ENCODE measurements around the gene POLR2C.

DNA sequence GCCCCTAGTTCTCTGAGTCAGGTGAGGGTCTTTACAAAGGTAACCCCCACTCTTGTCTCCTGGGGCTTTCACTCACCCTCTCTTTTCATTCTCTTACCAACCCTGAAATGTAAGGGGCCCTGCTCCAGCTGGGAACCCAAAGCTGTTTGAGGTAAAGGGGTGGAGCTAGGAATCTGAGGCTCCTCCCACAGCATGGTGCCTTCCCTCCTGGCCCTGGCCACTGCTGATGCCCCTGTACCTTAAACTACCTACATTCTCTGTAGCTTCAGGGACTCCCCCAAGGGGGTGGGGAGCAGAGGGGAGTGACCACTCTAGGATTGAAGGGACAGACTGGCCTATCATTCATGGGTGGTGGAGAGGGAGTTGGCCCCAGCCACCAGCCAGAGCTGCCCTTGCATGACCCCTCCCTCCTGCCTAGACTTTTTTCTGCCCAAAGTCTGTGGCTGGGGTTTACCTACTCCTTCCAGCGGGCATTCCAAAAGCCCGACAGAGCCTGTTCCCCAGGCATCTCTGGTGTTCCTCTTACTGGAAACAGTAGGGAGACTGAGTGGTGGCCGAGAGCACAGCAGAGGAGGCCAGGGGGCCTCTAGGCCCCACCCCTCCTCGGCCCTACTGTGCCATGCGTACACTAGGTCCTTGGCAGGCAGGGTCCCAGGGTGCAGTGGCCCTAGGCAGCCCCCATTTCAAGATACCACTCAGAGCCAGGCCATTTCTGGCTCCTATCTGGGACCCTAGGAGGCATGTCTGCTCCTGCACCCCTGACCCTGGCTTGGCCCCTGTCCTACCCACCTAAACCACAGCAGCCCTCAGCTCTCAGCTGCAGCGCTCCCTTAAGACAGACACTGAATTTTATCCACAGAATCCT is 14.3 kb downstream of the POLR2C start:
- TF ChIP-seq, protein P1, sequence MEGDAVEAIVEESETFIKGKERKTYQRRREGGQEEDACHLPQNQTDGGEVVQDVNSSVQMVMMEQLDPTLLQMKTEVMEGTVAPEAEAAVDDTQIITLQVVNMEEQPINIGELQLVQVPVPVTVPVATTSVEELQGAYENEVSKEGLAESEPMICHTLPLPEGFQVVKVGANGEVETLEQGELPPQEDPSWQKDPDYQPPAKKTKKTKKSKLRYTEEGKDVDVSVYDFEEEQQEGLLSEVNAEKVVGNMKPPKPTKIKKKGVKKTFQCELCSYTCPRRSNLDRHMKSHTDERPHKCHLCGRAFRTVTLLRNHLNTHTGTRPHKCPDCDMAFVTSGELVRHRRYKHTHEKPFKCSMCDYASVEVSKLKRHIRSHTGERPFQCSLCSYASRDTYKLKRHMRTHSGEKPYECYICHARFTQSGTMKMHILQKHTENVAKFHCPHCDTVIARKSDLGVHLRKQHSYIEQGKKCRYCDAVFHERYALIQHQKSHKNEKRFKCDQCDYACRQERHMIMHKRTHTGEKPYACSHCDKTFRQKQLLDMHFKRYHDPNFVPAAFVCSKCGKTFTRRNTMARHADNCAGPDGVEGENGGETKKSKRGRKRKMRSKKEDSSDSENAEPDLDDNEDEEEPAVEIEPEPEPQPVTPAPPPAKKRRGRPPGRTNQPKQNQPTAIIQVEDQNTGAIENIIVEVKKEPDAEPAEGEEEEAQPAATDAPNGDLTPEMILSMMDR (IDR thresholded peaks at IDR 0.05), result no peak
- TF ChIP-seq POLR2A (IDR thresholded peaks at IDR 0.05), result no peak

Measured in lower leg skin (tissue), 3 donors.